AG08396 (cell line): ENCODE results near the gene OR6N2.

Experiments
- DNase-seq: peaks from one replicate; pipeline ENCODE4 v3.0.0; 2012; ENCODE audit warnings: low spot score, mixed read lengths

Gene OR6N2

GRCh38 chr1:158781104-158781503 is at the start of gene OR6N2:
Gene OR6N2, minus strand, starts transcription at chr1:158781204. Its CDS starts 3,569 bp downstream, at chr1:158777635.
- no peak for DNase-seq

- no peak for DNase-seq
Observed at GRCh38 chr1:158830074-158830677, 49.2 kb upstream of the OR6N2 start.

- no peak for DNase-seq
Observed at GRCh38 chr1:158821723-158822122, 40.7 kb upstream of the OR6N2 start.

- DNase-seq = no peak
Observed at GRCh38 chr1:158819461-158820443, 38.7 kb upstream of the OR6N2 start.

GRCh38 chr1:158818975-158819431 is 38.0 kb upstream of the OR6N2 start:
- DNase-seq = no peak

- no peak for DNase-seq
Observed at GRCh38 chr1:158818560-158818959, 37.6 kb upstream of the OR6N2 start.

- no peak for DNase-seq
Observed at GRCh38 chr1:158814970-158815369, 34.0 kb upstream of the OR6N2 start.

- no peak for DNase-seq
Observed at GRCh38 chr1:158813164-158813563, 32.2 kb upstream of the OR6N2 start.

GRCh38 chr1:158812336-158812735 is 31.3 kb upstream of the OR6N2 start:
- no peak for DNase-seq

- no peak for DNase-seq
Observed at GRCh38 chr1:158810311-158810710, 29.3 kb upstream of the OR6N2 start.

GRCh38 chr1:158809862-158810261 is 28.9 kb upstream of the OR6N2 start:
- no peak for DNase-seq

- no peak for DNase-seq
Observed at GRCh38 chr1:158809256-158809655, 28.3 kb upstream of the OR6N2 start.

GRCh38 chr1:158806916-158807536 is 26.0 kb upstream of the OR6N2 start:
- no peak for DNase-seq

- no peak for DNase-seq
Observed at GRCh38 chr1:158803678-158804077, 22.7 kb upstream of the OR6N2 start.

- DNase-seq = no peak
Observed at GRCh38 chr1:158801396-158801795, 20.4 kb upstream of the OR6N2 start.

- no peak for DNase-seq
Observed at GRCh38 chr1:158800526-158800925, 19.5 kb upstream of the OR6N2 start.

- no peak for DNase-seq
Observed at GRCh38 chr1:158799689-158800088, 18.7 kb upstream of the OR6N2 start.

GRCh38 chr1:158798531-158798930 is 17.5 kb upstream of the OR6N2 start:
- DNase-seq = no peak

- DNase-seq = no peak
Observed at GRCh38 chr1:158794247-158794646, 13.2 kb upstream of the OR6N2 start.

GRCh38 chr1:158793604-158794003 is 12.6 kb upstream of the OR6N2 start:
- DNase-seq = no peak

- DNase-seq = no peak
Observed at GRCh38 chr1:158771950-158772866, 8.8 kb downstream of the OR6N2 start, which contains the start of gene OR6N1. Gene OR6N1, minus strand, starts transcription at chr1:158772195. Its CDS starts 5,513 bp downstream, at chr1:158766682.
